Mucosa of descending colon (tissue), 3 donors: Measurements from ENCODE around the gene CATSPER1. TPM values are rescaled to one million over a fixed set of nuclear protein-coding genes. Genes with fewer than 3 reads are reported as not detected.
A peak's percentile ranks its signal among the peaks of the same experiment; 100 is the strongest.

ENCODE experiments used
- ATAC-seq: fragments of 200-7000 bp; cut with Tn5 transposase; one replicate; pipeline ENCODE4 v1.9.1; 2020; ENCODE audit warnings: mild to moderate bottlenecking, moderate library complexity
- DNase-seq, 3 donors: peaks; one replicate each; pipeline ENCODE4 v3.0.0-alpha.2; 2020
- H3K36me3 ChIP-seq: fragments of 200-600 bp; one replicate; pipeline ENCODE4 v1.8.0; 2021; ENCODE audit warnings: low read depth, mild to moderate bottlenecking
- H3K4me1 ChIP-seq: fragments of 200-600 bp; one replicate; pipeline ENCODE4 v1.8.0; 2021; ENCODE audit warnings: low read depth, mild to moderate bottlenecking
- H3K4me3 ChIP-seq: fragments of 200-600 bp; one replicate; pipeline ENCODE4 v1.8.0; 2021; ENCODE audit warnings: mild to moderate bottlenecking
- H3K9me3 ChIP-seq: fragments of 200-600 bp; one replicate; pipeline ENCODE4 v1.8.0; 2021; ENCODE audit warnings: mild to moderate bottlenecking
- CTCF ChIP-seq: fragments of 200-600 bp; IDR thresholded peaks from one replicate; pipeline ENCODE4 v1.8.0; 2022; ENCODE audit warnings: antibody characterized with exemption, mild to moderate bottlenecking
- intact Hi-C, 2 donors: fragments of 100-400 bp; cut with DNase I in 1 of 2; cut with micrococcal nuclease in 1 of 2; formaldehyde crosslinking; loops; one replicate each; pipeline versions ENCODE4 v1.11.0 to v1.11.1; 2022; cut with DNase I, micrococcal nuclease
- total RNA-seq, 3 donors: library from RNA; stranded (reverse); fragmentation: NEBNext Ultra II Directional in 2 of 3; extraction: Animal tissue kit (Norgen Biotek cat#: 25700) in 2 of 3; gene quantifications; one replicate each; pipeline versions ENCODE4 v1.2.1 to v1.2.4, GENCODE V29; 2021 to 2023
- donor health status: DM: no; HTN: no; CAD: no; lungs with moderate emphysema.
- donor health status: DM: no; HTN: no; CAD: no.
- donor health status: DM: no; HTN: yes; CAD: no.

Gene CATSPER1
- total RNA-seq, 3 donors from 2014 or later = not detected

GRCh38 chr11:66015454-66015881 is 10.8 kb downstream of the CATSPER1 start:
- H3K9me3 ChIP-seq = no peaks in the 10 kb centered on the region
- peaks cover 5% of the 10 kb centered on the region for H3K4me1 ChIP-seq
- DNase-seq (no peak), ATAC-seq (no peak)
- H3K36me3 ChIP-seq = no peaks in the 10 kb centered on the region
- TF ChIP-seq CTCF = no peak
- no peak overlapping the region for H3K4me3 ChIP-seq
- intact Hi-C loops = no loop called here

GRCh38 chr11:66014804-66015453 is 11.3 kb downstream of the CATSPER1 start:
- intact Hi-C loops = no loop called here
- no peak for DNase-seq
- no peak for TF ChIP-seq CTCF
- Histone ChIP-seq H3K36me3 (no peaks in the 10 kb centered on the region), H3K4me3 (no peak overlapping the region), H3K4me1 (peaks cover 5% of the 10 kb centered on the region), H3K9me3 (no peaks in the 10 kb centered on the region)
- ATAC-seq = no peak

GRCh38 chr11:66013762-66014100 is 12.5 kb downstream of the CATSPER1 start:
- intact Hi-C loops = no loop called here
- no peak for TF ChIP-seq CTCF
- no peaks in the 10 kb centered on the region for H3K36me3 ChIP-seq
- no peak overlapping the region for H3K4me3 ChIP-seq
- no peak for ATAC-seq
- no peak for DNase-seq
- H3K4me1 ChIP-seq = peaks cover 5% of the 10 kb centered on the region
- H3K9me3 ChIP-seq = no peaks in the 10 kb centered on the region

GRCh38 chr11:66012946-66013761 is 13.1 kb downstream of the CATSPER1 start:
- H3K36me3 ChIP-seq = no peaks in the 10 kb centered on the region
- intact Hi-C loops = no loop called here
- ATAC-seq (peak; percentile 21), DNase-seq (peak in 1 of 3 donors; percentile 43)
- H3K9me3 ChIP-seq = no peaks in the 10 kb centered on the region
- H3K4me1 ChIP-seq = peaks cover 5% of the 10 kb centered on the region
- no peak for TF ChIP-seq CTCF
- no peak overlapping the region for H3K4me3 ChIP-seq

- no peak overlapping the region for H3K4me3 ChIP-seq
- intact Hi-C loops = no loop called here
These were observed 13.8 kb downstream of the CATSPER1 start for GRCh38 chr11:66012371-66012945.

More at GRCh38 chr11:66012371-66012945, 13.8 kb downstream of the CATSPER1 start:
- no peaks in the 10 kb centered on the region for H3K36me3 ChIP-seq
- no peak for TF ChIP-seq CTCF
- peaks cover 5% of the 10 kb centered on the region for H3K4me1 ChIP-seq
- ATAC-seq (no peak), DNase-seq (peak in 1 of 3 donors; percentile 25)
- H3K9me3 ChIP-seq = no peaks in the 10 kb centered on the region
